HG02852 (cell line): ENCODE results near the gene MBIP.

Experiments used
- ATAC-seq: cut with Tn5 transposase; IDR thresholded peaks from one replicate; pipeline ENCODE4 v1.9.1; 2021; ENCODE audit warnings: mild to moderate bottlenecking, moderate library complexity; ENCODE audit not compliant: unreplicated experiment

MBIP gene

DNA sequence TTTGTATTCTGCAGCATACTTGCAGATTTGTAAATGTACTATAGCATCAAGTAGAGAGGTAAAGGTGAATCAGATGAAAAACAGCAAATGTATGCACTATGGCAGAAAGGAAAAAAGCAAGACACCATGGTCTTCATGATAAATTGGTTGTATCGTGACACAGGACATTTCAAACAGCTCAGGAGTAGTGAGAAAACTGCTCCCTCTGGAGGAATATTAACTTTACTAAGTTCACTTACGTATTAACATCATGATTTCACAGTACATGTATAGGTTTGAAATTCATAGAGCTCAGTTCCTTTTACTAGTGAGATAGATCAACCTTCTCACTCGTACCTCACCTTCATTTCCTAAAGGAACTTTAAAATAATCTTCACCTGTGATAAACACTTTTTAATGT lies 6.5 kb downstream of the MBIP start:
- ATAC-seq = no peak

DNA sequence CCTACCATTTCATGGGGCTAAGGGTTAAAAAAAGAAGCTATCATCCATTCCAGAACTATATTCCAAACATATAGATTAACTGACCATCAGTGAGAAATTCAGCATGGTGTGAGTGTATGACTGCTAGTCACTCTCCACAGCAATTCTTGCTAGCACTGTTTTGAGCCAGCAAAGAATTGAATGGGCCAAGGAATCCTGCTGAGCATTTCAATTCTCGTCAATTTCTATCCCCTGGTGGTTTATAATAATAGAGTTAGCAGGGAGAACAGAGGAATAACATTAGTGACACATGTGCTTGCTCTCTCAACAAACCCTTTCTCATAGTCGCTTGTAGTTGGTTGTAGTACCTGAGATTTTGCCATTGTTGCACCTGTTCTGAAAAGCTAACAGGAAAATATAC lies 7.2 kb downstream of the MBIP start:
- ATAC-seq = no peak

DNA sequence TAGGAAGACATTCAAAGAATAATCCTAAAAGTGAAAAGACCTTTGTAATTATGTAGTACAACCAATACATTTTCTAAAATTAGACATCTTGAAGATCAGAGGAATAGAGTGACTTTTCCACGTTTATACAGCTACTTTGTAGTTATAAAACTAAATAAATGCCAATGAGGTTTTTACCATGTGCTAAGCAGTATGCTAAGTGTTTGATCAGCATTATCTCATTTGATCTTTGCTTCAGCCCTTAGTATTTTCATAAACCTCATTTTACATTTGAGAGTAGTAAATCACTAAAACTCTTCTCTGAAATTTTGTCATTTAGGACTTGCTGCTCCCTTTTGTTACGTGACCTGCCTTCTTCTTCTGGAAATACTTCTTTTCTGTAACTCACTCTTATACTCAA lies 13.6 kb downstream of the MBIP start:
- no peak for ATAC-seq

DNA sequence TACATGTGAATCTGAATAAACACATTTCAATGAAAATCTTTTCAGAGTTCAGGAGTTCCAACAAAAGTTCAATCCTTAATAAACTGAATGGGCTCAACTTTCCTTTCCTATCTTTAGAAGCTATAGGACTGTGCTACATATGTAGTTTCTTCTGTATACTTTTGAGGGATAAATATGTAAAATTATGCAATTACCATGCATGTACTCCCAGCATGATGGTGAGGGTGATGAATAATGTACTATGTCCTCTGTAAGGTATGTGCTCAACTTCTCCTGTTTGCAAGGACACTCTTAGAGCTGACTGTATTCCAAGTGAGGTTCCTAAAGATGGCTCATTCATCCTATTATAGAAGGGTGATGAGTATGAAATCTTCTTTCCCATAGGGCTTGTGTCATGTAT lies 15.5 kb downstream of the MBIP start:
- no peak for ATAC-seq

DNA sequence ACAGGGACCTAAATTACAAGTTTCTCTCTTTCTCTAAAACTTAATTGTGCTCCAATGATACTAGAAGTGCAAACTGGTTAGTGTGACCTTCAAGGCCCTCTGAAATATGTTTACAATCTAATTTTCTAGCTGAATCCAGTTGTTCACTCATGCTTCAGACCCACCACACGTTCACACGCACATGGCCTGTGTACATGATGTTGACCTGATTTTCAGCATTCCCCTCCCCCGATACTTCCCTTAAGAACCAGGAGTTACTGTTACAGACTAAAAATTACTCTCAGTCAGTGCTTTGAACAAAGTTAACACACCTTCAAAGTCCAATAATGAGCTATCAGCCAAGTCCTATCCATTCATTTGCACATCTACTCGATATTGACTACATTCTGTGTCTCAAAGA lies 16.5 kb downstream of the MBIP start:
- no peak for ATAC-seq

- no peak for ATAC-seq
Observed at GRCh38 chr14:36302823-36303222, 17.6 kb downstream of the MBIP start.

DNA sequence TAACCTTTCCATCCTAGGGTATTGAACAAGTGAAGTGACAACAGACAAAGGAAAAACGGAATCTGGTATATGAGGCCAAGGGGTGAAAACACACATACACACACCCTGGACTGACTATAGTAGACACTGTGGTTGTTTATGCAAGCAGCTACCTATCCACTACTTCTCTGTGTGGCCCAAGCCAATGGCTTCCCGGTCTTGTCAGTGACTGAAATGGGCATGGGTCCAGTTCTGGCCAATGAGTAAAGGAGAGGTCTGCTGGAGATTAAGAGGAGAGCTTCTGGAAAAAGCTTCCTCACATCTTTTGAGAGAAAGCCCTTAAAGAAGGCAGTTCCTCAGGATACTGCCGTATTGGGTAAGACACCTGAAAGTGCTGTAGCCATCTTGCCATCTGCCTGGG lies 19.3 kb downstream of the MBIP start:
- no peak for ATAC-seq

GRCh38 chr14:36300337-36300736 lies 20.1 kb downstream of the MBIP start:
- ATAC-seq = peak; percentile 60

DNA sequence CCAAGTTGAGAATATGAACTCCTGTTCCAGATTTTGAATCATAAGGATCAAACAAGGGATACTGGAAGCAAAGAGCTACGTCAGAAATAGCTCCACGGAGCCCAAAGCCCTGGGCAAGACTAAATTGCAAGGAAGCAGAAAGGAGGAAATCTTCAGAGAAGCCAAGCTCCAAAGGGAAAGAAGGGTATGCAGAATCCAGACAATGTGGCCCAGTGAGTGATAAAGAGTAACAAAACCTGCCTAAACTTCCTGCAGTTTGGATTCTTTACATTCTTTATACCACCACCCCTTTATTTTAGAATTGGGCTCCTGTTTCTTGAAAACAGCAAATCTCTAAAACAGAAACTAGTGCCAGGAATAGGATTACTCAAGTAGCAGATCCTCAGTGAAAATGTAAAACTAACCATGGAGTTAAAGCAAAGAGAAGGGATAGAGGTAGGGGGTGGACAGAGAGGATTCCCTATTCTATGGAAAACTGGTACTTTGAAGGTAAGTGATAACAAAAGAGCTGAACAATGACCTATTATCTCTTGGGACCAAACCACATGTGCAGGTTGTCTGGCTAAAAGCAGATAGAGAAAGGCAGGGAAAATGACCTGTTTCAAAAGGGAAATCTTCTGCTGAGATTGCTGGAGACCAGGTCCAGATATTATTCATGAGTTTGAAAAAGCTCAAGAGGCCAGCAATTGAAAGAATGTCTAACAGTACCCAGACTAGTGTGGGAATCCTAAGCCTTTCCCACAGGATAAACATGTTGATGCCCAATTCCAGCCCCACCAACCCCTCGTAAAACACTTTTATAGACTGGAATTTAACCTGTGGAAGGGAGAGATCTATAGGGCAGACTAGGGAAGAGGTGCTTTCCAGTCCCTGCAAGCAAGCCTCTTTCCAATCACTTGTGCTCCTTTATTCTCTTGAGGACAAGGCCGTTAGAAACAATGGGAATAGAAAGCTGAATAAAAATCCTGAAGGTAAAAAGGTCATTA lies 24.5 kb downstream of the MBIP start:
- ATAC-seq = no peak

GRCh38 chr14:36294543-36294942 lies 25.9 kb downstream of the MBIP start:
- no peak for ATAC-seq

DNA sequence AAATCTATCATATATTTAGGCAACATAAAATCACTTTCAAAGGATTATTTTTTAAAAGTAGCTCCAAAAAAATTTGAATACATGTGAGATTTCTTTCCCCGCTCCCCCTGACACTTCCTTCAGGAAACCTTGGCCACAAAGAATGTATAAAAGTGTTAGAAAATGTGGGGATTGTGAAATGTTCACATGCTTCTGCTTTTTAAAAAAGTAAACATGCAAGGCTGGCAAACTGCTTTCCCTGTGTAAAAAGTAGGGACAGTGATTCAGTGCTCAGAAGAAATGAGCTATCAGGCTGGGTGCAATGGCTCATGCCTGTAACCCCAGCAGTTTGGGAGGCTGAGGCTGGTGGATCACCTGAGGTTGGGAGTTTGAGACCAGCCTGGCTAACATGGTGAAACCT lies 26.6 kb downstream of the MBIP start:
- no peak for ATAC-seq

DNA sequence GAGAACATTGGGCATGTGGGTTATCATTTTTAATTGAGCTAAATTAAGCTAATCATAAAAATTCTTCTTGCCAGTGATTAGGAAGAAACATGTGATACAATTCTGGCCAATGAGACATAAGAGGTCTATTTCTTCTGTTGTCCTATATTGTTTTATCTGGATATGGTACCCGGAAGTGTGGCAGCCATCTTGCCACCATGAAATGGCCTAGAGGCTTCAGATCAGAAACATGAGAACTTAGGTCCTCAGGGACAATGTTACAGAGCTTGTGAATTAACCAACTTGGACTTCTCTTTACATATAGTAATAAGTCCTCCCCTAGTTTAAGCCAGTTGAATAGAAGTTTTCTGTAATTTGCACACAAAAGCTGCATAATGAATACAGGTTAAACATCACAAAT lies 30.5 kb downstream of the MBIP start:
- no peak for ATAC-seq

GRCh38 chr14:36288496-36288895 lies 31.9 kb downstream of the MBIP start:
- ATAC-seq = no peak

DNA sequence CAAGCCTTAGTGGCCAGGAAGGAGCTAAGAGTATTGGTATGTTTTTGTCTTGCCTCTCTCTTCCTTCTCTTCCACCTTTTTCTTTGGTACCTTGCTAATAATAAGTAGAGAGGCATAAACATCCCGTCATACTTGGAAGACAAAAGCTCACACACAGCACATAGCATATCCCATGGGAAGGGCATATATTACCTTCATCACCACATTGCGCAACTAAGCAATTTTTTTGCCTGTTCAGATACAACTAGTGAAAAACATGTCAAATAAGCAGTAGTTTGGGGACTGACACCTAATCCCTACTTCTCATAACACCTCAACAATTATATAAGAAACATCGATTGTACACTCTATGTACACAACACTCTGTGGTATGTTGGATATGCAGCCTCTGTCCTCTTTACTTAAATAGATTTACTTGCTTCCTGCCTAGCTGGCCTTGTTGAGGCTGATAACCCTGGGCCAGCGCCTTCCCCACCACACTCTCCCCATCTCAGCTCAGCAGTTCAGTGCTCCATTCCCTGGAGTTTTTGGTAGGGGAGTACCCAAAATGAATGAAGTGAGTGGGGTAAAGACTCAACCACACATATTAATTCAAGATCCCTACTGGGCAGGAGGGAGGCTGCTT lies 35.4 kb downstream of the MBIP start:
- no peak for ATAC-seq

GRCh38 chr14:36281309-36281708 lies 39.1 kb downstream of the MBIP start:
- ATAC-seq = no peak

GRCh38 chr14:36279306-36280190 lies 40.9 kb downstream of the MBIP start:
- ATAC-seq = no peak

- ATAC-seq = no peak
Observed at GRCh38 chr14:36275741-36276140, 44.7 kb downstream of the MBIP start.

DNA sequence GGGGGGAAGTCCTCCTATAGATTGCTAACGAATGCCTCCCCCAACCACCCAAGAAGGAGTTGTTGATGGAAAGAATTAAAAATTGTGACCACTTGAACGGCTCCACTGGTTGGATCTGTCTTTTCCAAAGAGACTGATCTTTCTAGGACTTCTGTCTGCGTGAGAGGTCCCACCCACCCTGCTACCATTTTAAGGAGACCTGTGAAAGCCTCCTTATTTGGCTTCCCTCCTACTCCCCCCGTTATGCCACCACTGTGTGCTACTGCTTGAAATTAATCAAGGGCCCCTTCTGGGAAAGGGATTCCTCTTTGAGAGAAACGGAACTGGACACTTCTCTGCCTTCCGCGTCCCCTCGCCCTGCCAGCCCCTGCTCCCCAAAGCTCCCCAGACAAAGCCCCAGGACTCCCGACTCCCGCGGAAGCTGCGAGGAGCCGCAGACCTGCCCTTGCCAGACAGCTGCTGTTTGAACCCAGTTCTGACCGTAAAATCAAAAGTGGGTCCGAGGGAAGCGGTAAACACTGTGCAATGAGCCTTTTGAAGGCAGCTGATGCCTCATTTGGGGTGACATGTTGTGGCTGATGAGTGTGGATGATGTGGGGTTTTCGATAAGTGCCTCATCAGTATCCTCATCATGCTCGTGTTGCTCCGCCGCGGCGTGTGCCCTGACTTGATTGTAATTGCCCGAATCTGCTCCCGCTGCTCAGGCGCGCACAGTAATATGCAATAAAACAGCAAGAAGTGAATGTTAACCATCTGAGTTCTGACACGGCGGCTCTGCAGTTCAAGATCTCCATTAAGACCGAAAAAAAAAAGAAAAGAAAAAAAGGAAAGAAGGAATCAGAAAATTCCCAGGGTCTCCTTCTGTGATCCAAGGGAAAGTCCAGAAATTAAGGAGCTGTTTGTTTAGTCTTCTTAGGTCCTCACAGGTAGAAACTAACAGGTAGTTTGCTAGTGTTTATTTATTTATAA lies 48.2 kb downstream of the MBIP start:
- no peak for ATAC-seq

GRCh38 chr14:36271222-36271621 lies 49.2 kb downstream of the MBIP start:
- no peak for ATAC-seq

DNA sequence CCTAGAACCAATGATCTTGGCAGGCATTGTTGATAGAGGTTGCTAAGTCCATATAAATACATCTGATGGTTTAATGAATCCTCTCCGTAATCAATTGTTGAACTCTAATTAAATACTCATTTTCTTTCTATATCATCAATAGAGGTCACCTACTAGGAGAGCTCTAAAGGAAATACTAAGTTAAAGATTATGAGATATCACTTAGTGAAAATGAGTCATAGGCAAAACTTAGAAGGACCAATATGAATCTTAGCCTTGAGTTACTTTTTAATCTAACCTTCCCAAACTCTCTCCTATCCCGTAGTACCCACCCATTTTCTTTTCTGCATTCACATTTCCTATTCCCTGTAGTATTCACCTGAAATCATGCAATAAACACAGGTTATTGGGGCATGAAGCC lies 50.2 kb downstream of the MBIP start:
- no peak for ATAC-seq
